ENCODE data around the gene DNPH1. TPM values are rescaled to one million over a fixed set of nuclear protein-coding genes. Genes with fewer than 3 reads are reported as not detected.

DNPH1 gene
- total and polyA plus RNA-seq, 9 of the 15 experiments (the other 6 are each of a cell fraction or from before 2014, with no cell fraction given): 7.3 to 300 (median 68.7) TPM

GRCh38 chr6:43226192-43226851 is 3.0 kb downstream of the DNPH1 start (continued):
- no peak for TF ChIP-seq ID3 (CRISPR knock-in tag; IDR thresholded peaks at IDR 0.05)
- TF ChIP-seq ID3 (tag; IDR thresholded peaks at IDR 0.05): 0 out of 2 replicates have a peak, but pooled peaks have one; percentile 44
- TF ChIP-seq ZNF699 (CRISPR knock-in tag; IDR thresholded peaks at IDR 0.05; ENCODE audit: insufficient replicate concordance): no peak
- TF ChIP-seq ZBTB49 (CRISPR knock-in tag; IDR thresholded peaks at IDR 0.05; ENCODE audit: borderline replicate concordance): no peak
- TF ChIP-seq HCFC1 (IDR thresholded peaks at IDR 0.05; ENCODE audit: low read depth, low read length): no peak
- no peak for TF ChIP-seq ZC3H4 (CRISPR knock-in tag; IDR thresholded peaks at IDR 0.05; ENCODE audit: borderline replicate concordance)
- TF ChIP-seq CGGBP1 (CRISPR knock-in tag; IDR thresholded peaks at IDR 0.05): no peak
- TF ChIP-seq MCM5 (IDR thresholded peaks at IDR 0.05; ENCODE audit: low read depth): no peak
- no peak for TF ChIP-seq RUNX1 (IDR thresholded peaks at IDR 0.05; ENCODE audit: low read depth)
- no peak for TF ChIP-seq MGA (IDR thresholded peaks at IDR 0.05)
- no peak for TF ChIP-seq CCNT2 (IDR thresholded peaks at IDR 0.05; ENCODE audit: borderline replicate concordance, extremely low read depth, insufficient read length, low read depth, low read length)
- TF ChIP-seq TAL1 (IDR thresholded peaks at IDR 0.05): peak; percentile 60
